HepG2 (cell line): ENCODE measurements around the gene AGK. TPM values are rescaled to one million over a fixed set of nuclear protein-coding genes. Genes with fewer than 3 reads are reported as not detected.
A peak's percentile ranks its signal among the peaks of the same experiment; 100 is the strongest.

Experiments
- ATAC-seq: fragments of 200-7000 bp; cut with Tn5 transposase; 3 replicates; pipeline ENCODE4 v1.9.1; 2020; ENCODE audit warnings: mild to moderate bottlenecking, moderate library complexity
- BruUV-seq: library from RNA; stranded (reverse); fragments of 400-500 nt; replicated peaks from 2 replicates; lab custom pipeline; 2021; lab: Mats Ljungman, UMichigan
- CTCF ChIA-PET: fragments of 300-600 bp; formaldehyde crosslinking; extraction: SDS; loops from one replicate; lab custom pipeline; 2021; ENCODE audit warnings: low total read pairs, inconsistent platforms, low intra/inter-chr PET ratio; lab: Yijun Ruan, JAX
- POLR2A ChIA-PET: fragments of 350-600 bp; sonication (Branson Sonifier 250); formaldehyde crosslinking; loops from one replicate; lab custom pipeline; 2020; ENCODE audit warnings: antibody characterized with exemption, inconsistent platforms; lab: Yijun Ruan, JAX
- DNase-seq: peaks from one replicate; pipeline ENCODE4 v3.0.0-alpha.2; 2015; ENCODE audit warnings: low spot score
- FAIRE-seq: peaks from 3 replicates; lab custom pipeline; 2011; peaks lifted over from hg19 to GRCh38; lab: Jason Lieb, UNC
- H2AFZ ChIP-seq: one replicate; pipeline ENCODE4 v1.6.1; 2011; ENCODE audit warnings: low read length, inconsistent platforms
- H3K27ac ChIP-seq: fragments of 300-600 bp; 3 replicates; pipeline ENCODE4 v1.8.0; 2011; ENCODE audit warnings: mixed run types, mild to moderate bottlenecking, mixed read lengths, low read length, inconsistent platforms; ENCODE audit not compliant: insufficient read depth; ENCODE audit errors: extremely low read length
- H3K27me3 ChIP-seq, 2 experiments: fragments of 200-600 bp in 1 of 2; 2 replicates in 1 of 2; 3 replicates in 1 of 2; pipeline versions ENCODE4 v1.6.0 to v1.8.0; 2011; ENCODE audit warnings: low read length in 2 of 2, mild to moderate bottlenecking in 2 of 2, moderate library complexity in 2 of 2, inconsistent platforms in 1 of 2; ENCODE audit not compliant: insufficient read depth in 2 of 2, control insufficient read depth in 1 of 2
- H3K36me3 ChIP-seq, 2 experiments: fragments of 200-600 bp in 1 of 2; replicated peaks in 1 of 2; 2 replicates in 1 of 2; 3 replicates in 1 of 2; pipeline versions ENCODE4 v1.5.1 to v1.8.0; 2011; ENCODE audit warnings: low read length in 2 of 2, inconsistent platforms in 1 of 2; ENCODE audit not compliant: insufficient read depth in 2 of 2, control insufficient read depth in 1 of 2
- H3K4me1 ChIP-seq: 2 replicates; pipeline ENCODE4 v1.5.1; 2012; ENCODE audit warnings: low read length, inconsistent platforms; ENCODE audit not compliant: insufficient read depth
- H3K4me2 ChIP-seq: 2 replicates; pipeline ENCODE4 v1.6.0; 2011; ENCODE audit warnings: low read depth, low read length, inconsistent platforms
- H3K4me3 ChIP-seq, 3 experiments: fragments of 200-600 bp in 1 of 3; sonication (generic), shearing (Covaris generic) in 1 of 3; replicated peaks in 1 of 3; 2 replicates each; pipeline ENCODE4 v1.5.1; 2011 to 2016; ENCODE audit warnings: low read length in 3 of 3, inconsistent platforms in 2 of 3, low read depth in 2 of 3, mild to moderate bottlenecking in 2 of 3, control low read depth in 1 of 3, mixed read lengths in 1 of 3; ENCODE audit not compliant: insufficient read depth in 1 of 3
- H3K79me2 ChIP-seq: one replicate; pipeline ENCODE4 v1.6.1; 2011; ENCODE audit warnings: low read length, inconsistent platforms; ENCODE audit not compliant: insufficient read depth
- H3K9ac ChIP-seq: 2 replicates; pipeline ENCODE4 v1.6.0; 2011; ENCODE audit warnings: mild to moderate bottlenecking, low read depth, low read length, inconsistent platforms; ENCODE audit not compliant: insufficient read depth
- H3K9me3 ChIP-seq: 2 replicates; pipeline ENCODE4 v1.5.1; 2012; ENCODE audit warnings: mild to moderate bottlenecking, low read length
- H4K20me1 ChIP-seq: 2 replicates; pipeline ENCODE4 v1.6.0; 2011; ENCODE audit warnings: inconsistent platforms, mild to moderate bottlenecking, low read length, moderate library complexity; ENCODE audit not compliant: insufficient read depth
- CCAR2 ChIP-seq: fragments of 200-400 bp; formaldehyde crosslinking; optimal IDR thresholded peaks from 2 replicates; pipeline ENCODE3; 2018; ENCODE audit warnings: low read depth, mild to moderate bottlenecking, low read length, moderate library complexity
- CEBPG ChIP-seq: IDR thresholded peaks from 2 replicates; pipeline ENCODE4 v1.6.1; 2016
- ELF1 ChIP-seq: sonication (generic); formaldehyde crosslinking; IDR thresholded peaks from 2 replicates; pipeline ENCODE4 v1.4.0; 2020; ENCODE audit warnings: missing genetic modification reagents
- GABPA ChIP-seq, 2 experiments: IDR thresholded peaks; 2 replicates each; pipeline ENCODE4 v1.6.1; 2011 to 2016; ENCODE audit warnings: low read depth in 2 of 2, low read length in 1 of 2, missing biosample characterization in 1 of 2, missing genetic modification characterization in 1 of 2
- MAFF ChIP-seq: IDR thresholded peaks from 2 replicates; pipeline ENCODE4 v1.6.1; 2011; ENCODE audit warnings: low read depth, low read length, improper control_type of control experiment
- MAFG ChIP-seq: sonication (generic); formaldehyde crosslinking; IDR thresholded peaks from 2 replicates; pipeline ENCODE4 v1.5.1; 2020; ENCODE audit warnings: mild to moderate bottlenecking, missing genetic modification reagents
- MED8 ChIP-seq: sonication (generic); formaldehyde crosslinking; IDR thresholded peaks from 2 replicates; pipeline ENCODE4 v1.8.1; 2023; ENCODE audit warnings: mild to moderate bottlenecking, missing genetic modification reagents; ENCODE audit not compliant: insufficient replicate concordance
- PHF8 ChIP-seq: sonication (generic); formaldehyde crosslinking; IDR thresholded peaks from 2 replicates; pipeline ENCODE4 v1.5.0; 2020; ENCODE audit warnings: missing genetic modification reagents
- RBM39 ChIP-seq: fragments of 200-400 bp; formaldehyde crosslinking; IDR thresholded peaks from one replicate; pipeline ENCODE4 v1.6.1; 2018; ENCODE audit warnings: antibody characterized with exemption, mild to moderate bottlenecking, low read depth, low read length; ENCODE audit not compliant: poor library complexity, severe bottlenecking
- RFX1 ChIP-seq: fragments of 450-650 bp; IDR thresholded peaks from 2 replicates; pipeline ENCODE4 v1.6.1; 2017
- RFXAP ChIP-seq: sonication (generic); formaldehyde crosslinking; IDR thresholded peaks from 2 replicates; pipeline ENCODE4 v1.4.0; 2020; ENCODE audit warnings: missing genetic modification reagents, borderline replicate concordance
- RXRB ChIP-seq: IDR thresholded peaks from 2 replicates; pipeline ENCODE4 v1.6.1; 2016; ENCODE audit warnings: borderline replicate concordance, missing genetic modification reagents, missing compliant biosample characterization
- SMC3 ChIP-seq: IDR thresholded peaks from 2 replicates; pipeline ENCODE4 v1.6.1; 2011; ENCODE audit warnings: low read length, improper control_type of control experiment
- STAG1 ChIP-seq: sonication (generic); formaldehyde crosslinking; IDR thresholded peaks from 2 replicates; pipeline ENCODE4 v1.4.0; 2020; ENCODE audit warnings: missing genetic modification reagents
- THAP11 ChIP-seq: IDR thresholded peaks from 2 replicates; pipeline ENCODE4 v1.6.1; 2016; ENCODE audit warnings: missing biosample characterization, missing genetic modification reagents
- THYN1 ChIP-seq: sonication (generic); formaldehyde crosslinking; IDR thresholded peaks from 2 replicates; pipeline ENCODE4 v1.8.1; 2023; ENCODE audit warnings: low read depth, mild to moderate bottlenecking, moderate library complexity, missing genetic modification reagents, borderline replicate concordance
- ZIK1 ChIP-seq: sonication (generic); formaldehyde crosslinking; IDR thresholded peaks from 2 replicates; pipeline ENCODE4 v1.5.0; 2020; ENCODE audit warnings: mild to moderate bottlenecking, low read depth, missing genetic modification reagents, borderline replicate concordance
- ZNF660 ChIP-seq: sonication (generic); formaldehyde crosslinking; IDR thresholded peaks from 2 replicates; pipeline ENCODE4 v1.5.1; 2020; ENCODE audit warnings: mild to moderate bottlenecking, low read depth, missing genetic modification reagents, borderline replicate concordance
- WGBS: methylation state at CpG from one replicate; pipeline ENCODE4 v1.1.6; 2017; ENCODE audit warnings: low lambda C conversion rate; 5-methylcytosine and 5-hydroxymethylcytosine counted together
- in situ Hi-C: cut with HindIII; loops from 2 replicates; pipeline ENCODE4 v1.10.0; 2017; ENCODE audit warnings: low pct_unique_long_range_greater_than_20kb; ENCODE audit not compliant: extremely low pct_ligation_motif_present
- intact Hi-C: fragments of 100-400 bp; cut with micrococcal nuclease; formaldehyde crosslinking; loops from one replicate; pipeline ENCODE4 v1.10.0; 2022; ENCODE audit not compliant: unreplicated experiment
- polyA plus RNA-seq, 8 experiments: library from polyadenylated mRNA; depleted of rRNA in 3 of 8; stranded (reverse) in 7 of 8; unstranded in 1 of 8; fragments of >200 nt; fragmentation: Illumina TruSeq in 4 of 8; extraction: Trizol in 4 of 8; gene quantifications; 2 replicates each; pipeline versions ENCODE4 v1.2.1 to v1.2.3, GENCODE V29; 2011 to 2016; ENCODE audit warnings: low read depth in 4 of 8, missing spikeins in 1 of 8, mixed read lengths in 1 of 8; ENCODE audit not compliant: insufficient read depth in 1 of 8
- total RNA-seq, 5 experiments: library from RNA; depleted of rRNA; stranded (reverse); fragments of >200 nt; fragmentation: Illumina TruSeq; extraction: Trizol; gene quantifications; 2 replicates each; pipeline ENCODE4 v1.2.3, GENCODE V29; 2016; ENCODE audit warnings: low read depth in 1 of 5
- TF ChIP-seq, protein P1 (sequence below), 2 experiments: sonication (generic) in 1 of 2; formaldehyde crosslinking in 1 of 2; IDR thresholded peaks; 2 replicates each; pipeline versions ENCODE4 v1.4.0 to v1.6.1; 2018 to 2020; ENCODE audit warnings: missing genetic modification reagents in 2 of 2, borderline replicate concordance in 1 of 2, low read depth in 1 of 2, mild to moderate bottlenecking in 1 of 2, missing biosample characterization in 1 of 2
- TF ChIP-seq, protein P2 (sequence below): fragments of 450-650 bp; IDR thresholded peaks from 2 replicates; pipeline ENCODE4 v1.6.1; 2017

AGK gene
- total and polyA plus RNA-seq, 2 of the 13 experiments (the other 11 are each of a cell fraction or from before 2014, with no cell fraction given): 23.7 to 30.1 TPM

DNA sequence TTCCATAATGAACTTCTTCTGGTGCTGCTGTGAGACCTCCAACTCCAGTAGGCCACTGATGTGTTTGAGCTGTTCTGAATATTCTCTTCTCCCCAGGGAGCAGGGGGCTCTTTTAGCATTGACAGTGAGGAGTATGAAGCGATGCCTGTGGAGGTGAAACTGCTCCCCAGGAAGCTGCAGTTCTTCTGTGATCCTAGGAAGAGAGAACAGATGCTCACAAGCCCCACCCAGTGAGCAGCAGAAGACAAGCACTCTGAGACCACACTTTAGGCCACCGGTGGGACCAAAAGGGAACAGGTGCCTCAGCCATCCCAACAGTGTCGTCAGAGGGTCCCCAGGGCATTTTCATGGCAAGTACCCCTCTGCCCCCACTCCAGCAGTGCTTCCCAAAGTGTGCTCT is 101.5 kb downstream of the AGK start (continued):
- TF ChIP-seq MAFG (CRISPR knock-in tag) (no peak), THYN1 (CRISPR knock-in tag) (no peak), ZNF660 (CRISPR knock-in tag) (no peak), RBM39 (no peak), MAFF (no peak), ZIK1 (CRISPR knock-in tag) (no peak)

DNA sequence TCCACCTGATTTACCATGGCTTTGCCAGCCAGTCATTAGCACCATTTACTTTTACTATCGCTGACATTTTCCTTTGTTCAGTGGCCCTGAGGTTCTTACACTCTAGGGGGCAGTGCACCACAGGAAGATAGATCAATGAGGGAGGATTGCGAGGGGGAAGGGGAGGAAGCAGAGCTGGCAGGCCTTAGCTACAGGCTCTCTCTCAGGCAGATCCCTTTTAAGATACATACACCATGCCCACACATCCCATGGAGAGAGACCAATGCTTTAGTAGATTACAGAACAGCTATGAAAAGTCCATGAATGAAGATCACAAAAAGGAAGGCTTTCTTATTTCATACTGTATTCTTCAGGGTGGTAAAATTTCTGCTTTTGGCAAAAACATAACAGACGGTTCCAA is 103.3 kb downstream of the AGK start:
- CTCF ChIA-PET: interaction anchor here (0.8 to 2.5 kb wide), 5 partner anchors 21 to 131 kb away, joined by 3 to 16 read pairs (median 4); partner anchors contain the start of gene SSBP1
- no peak overlapping the region for H3K4me3 ChIP-seq
- POLR2A ChIA-PET: interaction anchor here (1.0 kb wide), 1 partner anchor 48 kb away, joined by 3 read pairs; no protein-coding TSS in a partner anchor
- no peaks in the 10 kb centered on the region for H3K4me1 ChIP-seq
- 54% methylated on average over 3 of the region's 3 CpGs for WGBS
- intact Hi-C loops (loop anchor here (1.0 to 5.0 kb wide), 5 partner anchors 47 to 637 kb away; partner anchors contain the start of gene SSBP1), in situ Hi-C loops (loop anchor here (10.0 kb wide), 1 partner anchor 80 kb away; the partner anchor contains the start of gene SSBP1)
- peak; percentile 70 for DNase-seq
- H3K27ac ChIP-seq: no peak overlapping the region
- no TSS peak for BruUV-seq
- peak; percentile 75 for FAIRE-seq
- H2AFZ ChIP-seq: no peak overlapping the region
- no peaks in the 10 kb centered on the region for H3K27me3 ChIP-seq
- ATAC-seq: peak; percentile 94
- H4K20me1 ChIP-seq: no peaks in the 10 kb centered on the region; the same call in 1 of the 2 replicates
- no peak overlapping the region for H3K4me2 ChIP-seq
- H3K9me3 ChIP-seq: no peaks in the 10 kb centered on the region
- H3K36me3 ChIP-seq: peaks cover 7 to 8% of the 10 kb centered on the region in 2 experiments; a peak in 3 of 5 replicates
- H3K79me2 ChIP-seq: no peaks in the 10 kb centered on the region
- no peak overlapping the region for H3K9ac ChIP-seq
- TF ChIP-seq CCAR2 (no peak), RFX1 (no peak), RXRB (CRISPR knock-in tag) (peak; percentile 31; the same call in 1 of the 2 replicates), PHF8 (CRISPR knock-in tag) (no peak), STAG1 (CRISPR knock-in tag) (peak; percentile 77), THAP11 (CRISPR knock-in tag) (peak; percentile 32; the same call in 1 of the 2 replicates), CEBPG (CRISPR knock-in tag) (peak; percentile 24; the same call in 1 of the 2 replicates), MED8 (no peak), SMC3 (peak; percentile 72; the same call in 1 of the 2 replicates), GABPA (IDR thresholded peaks at IDR 0.05; ENCODE audit: low read depth, low read length) (no peak), GABPA (CRISPR knock-in tag; IDR thresholded peaks at IDR 0.05; ENCODE audit: low read depth) (0 out of 2 replicates have a peak, but pooled peaks have one; percentile 30), RFXAP (CRISPR knock-in tag) (no peak), ELF1 (0 out of 2 replicates have a peak, but pooled peaks have one; percentile 14)
- TF ChIP-seq, protein P1, sequence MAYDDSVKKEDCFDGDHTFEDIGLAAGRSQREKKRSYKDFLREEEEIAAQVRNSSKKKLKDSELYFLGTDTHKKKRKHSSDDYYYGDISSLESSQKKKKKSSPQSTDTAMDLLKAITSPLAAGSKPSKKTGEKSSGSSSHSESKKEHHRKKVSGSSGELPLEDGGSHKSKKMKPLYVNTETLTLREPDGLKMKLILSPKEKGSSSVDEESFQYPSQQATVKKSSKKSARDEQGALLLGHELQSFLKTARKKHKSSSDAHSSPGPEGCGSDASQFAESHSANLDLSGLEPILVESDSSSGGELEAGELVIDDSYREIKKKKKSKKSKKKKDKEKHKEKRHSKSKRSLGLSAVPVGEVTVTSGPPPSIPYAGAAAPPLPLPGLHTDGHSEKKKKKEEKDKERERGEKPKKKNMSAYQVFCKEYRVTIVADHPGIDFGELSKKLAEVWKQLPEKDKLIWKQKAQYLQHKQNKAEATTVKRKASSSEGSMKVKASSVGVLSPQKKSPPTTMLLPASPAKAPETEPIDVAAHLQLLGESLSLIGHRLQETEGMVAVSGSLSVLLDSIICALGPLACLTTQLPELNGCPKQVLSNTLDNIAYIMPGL (CRISPR knock-in tag; IDR thresholded peaks at IDR 0.05; ENCODE audit: borderline replicate concordance in 1 of 2, low read depth in 1 of 2): peak; percentile 39 to 72; a peak in 2 of 4 replicates
- TF ChIP-seq, protein P2, sequence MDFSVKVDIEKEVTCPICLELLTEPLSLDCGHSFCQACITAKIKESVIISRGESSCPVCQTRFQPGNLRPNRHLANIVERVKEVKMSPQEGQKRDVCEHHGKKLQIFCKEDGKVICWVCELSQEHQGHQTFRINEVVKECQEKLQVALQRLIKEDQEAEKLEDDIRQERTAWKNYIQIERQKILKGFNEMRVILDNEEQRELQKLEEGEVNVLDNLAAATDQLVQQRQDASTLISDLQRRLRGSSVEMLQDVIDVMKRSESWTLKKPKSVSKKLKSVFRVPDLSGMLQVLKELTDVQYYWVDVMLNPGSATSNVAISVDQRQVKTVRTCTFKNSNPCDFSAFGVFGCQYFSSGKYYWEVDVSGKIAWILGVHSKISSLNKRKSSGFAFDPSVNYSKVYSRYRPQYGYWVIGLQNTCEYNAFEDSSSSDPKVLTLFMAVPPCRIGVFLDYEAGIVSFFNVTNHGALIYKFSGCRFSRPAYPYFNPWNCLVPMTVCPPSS: no peak
